ENCODE measurements around the gene ZBTB2.

GRCh38 chr6:151425561-151425960 lies 34.2 kb upstream of the ZBTB2 start:
- TF ChIP-seq CTCF (IDR thresholded peaks at IDR 0.05) (no peak), EZH2 (IDR thresholded peaks at IDR 0.05) (no peak)

Data from neural progenitor cell (in vitro differentiated cells).